Stimulated activated naive CD4-positive, alpha-beta T cell treated with Interleukin-2 at 50 U/mL for 16 hours (primary cell): ENCODE data around the gene TRAPPC1.

Experiments
- DNase-seq: peaks from one replicate; lab custom pipeline; 2025; lab: John Stamatoyannopoulos, UW

Gene TRAPPC1

GRCh38 chr17:7940743-7941142 is 9.0 kb upstream of the TRAPPC1 start:
- DNase-seq, result no peak

- DNase-seq, result no peak
These were observed 8.3 kb upstream of the TRAPPC1 start for GRCh38 chr17:7940034-7940433.

- no peak for DNase-seq
These were observed 4.1 kb upstream of the TRAPPC1 start for GRCh38 chr17:7935859-7936258.

GRCh38 chr17:7932949-7933348 is 1.2 kb upstream of the TRAPPC1 start:
- no peak for DNase-seq

- DNase-seq, result peak; percentile 31
These were observed 741 bp upstream of the TRAPPC1 start for GRCh38 chr17:7932483-7932891.

- no peak for DNase-seq
These were observed 710 bp downstream of the TRAPPC1 start for GRCh38 chr17:7930841-7931631.

GRCh38 chr17:7929158-7930023 is 2.4 kb downstream of the TRAPPC1 start, which contains the start of gene KCNAB3:
TSS of gene KCNAB3 (minus strand) at chr17:7929856. CDS start at chr17:7929435, 421 bp downstream.
- peak; percentile 55 for DNase-seq

- DNase-seq, result no peak
These were observed 4.2 kb downstream of the TRAPPC1 start for GRCh38 chr17:7927596-7927995.

- DNase-seq, result peak; percentile 81
These were observed 8.7 kb downstream of the TRAPPC1 start for GRCh38 chr17:7922845-7923628.

- no peak for DNase-seq
These were observed 9.4 kb downstream of the TRAPPC1 start for GRCh38 chr17:7922269-7922844.

GRCh38 chr17:7916808-7917207 is 14.9 kb downstream of the TRAPPC1 start:
- DNase-seq, result no peak

- DNase-seq, result no peak
These were observed 15.4 kb downstream of the TRAPPC1 start for GRCh38 chr17:7916385-7916682.

- peak; percentile 87 for DNase-seq
These were observed 15.9 kb downstream of the TRAPPC1 start, which contains the start of gene RNF227 for GRCh38 chr17:7915611-7916384. TSS of gene RNF227 (minus strand) at chr17:7916289. CDS start at chr17:7916195, 94 bp downstream.

GRCh38 chr17:7915179-7915610 is 16.6 kb downstream of the TRAPPC1 start:
- DNase-seq, result no peak

- peak; percentile 30 for DNase-seq
These were observed 18.7 kb downstream of the TRAPPC1 start for GRCh38 chr17:7912927-7913524.

- DNase-seq, result no peak
These were observed 20.6 kb downstream of the TRAPPC1 start for GRCh38 chr17:7911116-7911515.

- no peak for DNase-seq
These were observed 21.0 kb downstream of the TRAPPC1 start for GRCh38 chr17:7910711-7911110.

- no peak for DNase-seq
These were observed 21.5 kb downstream of the TRAPPC1 start for GRCh38 chr17:7910281-7910680.

- no peak for DNase-seq
These were observed 22.7 kb downstream of the TRAPPC1 start for GRCh38 chr17:7909089-7909488.
